ENCODE measurements around the gene EXOC3L1. TPM values are rescaled to one million over a fixed set of nuclear protein-coding genes. Genes with fewer than 3 reads are reported as not detected.

The EXOC3L1 gene
- total RNA-seq, 4 donors from 2014 or later = 0.20 to 2.3 (median 0.88) TPM

GRCh38 chr16:67202956-67203493, 13.1 kb upstream of the EXOC3L1 start:
- no peaks in the 10 kb centered on the region for H3K27me3 ChIP-seq

DNA sequence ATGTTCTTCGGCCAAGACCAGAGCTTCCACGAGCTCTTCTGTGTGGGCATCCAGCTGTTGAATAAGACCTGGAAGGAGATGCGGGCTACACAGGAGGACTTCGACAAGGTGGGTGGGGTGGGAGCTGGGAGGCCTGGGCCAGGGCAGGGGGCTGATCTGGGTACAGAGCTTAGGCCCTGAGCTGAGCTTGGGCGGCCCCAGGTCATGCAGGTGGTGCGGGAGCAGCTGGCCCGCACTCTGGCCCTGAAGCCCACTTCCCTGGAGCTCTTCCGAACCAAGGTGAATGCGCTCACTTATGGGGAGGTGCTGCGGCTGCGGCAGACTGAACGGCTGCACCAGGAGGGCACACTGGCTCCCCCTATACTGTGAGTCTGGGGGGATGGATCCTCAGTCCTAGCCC, 12.5 kb upstream of the EXOC3L1 start:
- in situ Hi-C loops (cut with MboI; ENCODE audit: low sequenced_read_pairs in 4 of 4) (no loop called here), intact Hi-C loops (cut with DNase I; ENCODE audit: low total_unique reads) (no loop called here)
- no peak for ATAC-seq
- TF ChIP-seq, protein P1, sequence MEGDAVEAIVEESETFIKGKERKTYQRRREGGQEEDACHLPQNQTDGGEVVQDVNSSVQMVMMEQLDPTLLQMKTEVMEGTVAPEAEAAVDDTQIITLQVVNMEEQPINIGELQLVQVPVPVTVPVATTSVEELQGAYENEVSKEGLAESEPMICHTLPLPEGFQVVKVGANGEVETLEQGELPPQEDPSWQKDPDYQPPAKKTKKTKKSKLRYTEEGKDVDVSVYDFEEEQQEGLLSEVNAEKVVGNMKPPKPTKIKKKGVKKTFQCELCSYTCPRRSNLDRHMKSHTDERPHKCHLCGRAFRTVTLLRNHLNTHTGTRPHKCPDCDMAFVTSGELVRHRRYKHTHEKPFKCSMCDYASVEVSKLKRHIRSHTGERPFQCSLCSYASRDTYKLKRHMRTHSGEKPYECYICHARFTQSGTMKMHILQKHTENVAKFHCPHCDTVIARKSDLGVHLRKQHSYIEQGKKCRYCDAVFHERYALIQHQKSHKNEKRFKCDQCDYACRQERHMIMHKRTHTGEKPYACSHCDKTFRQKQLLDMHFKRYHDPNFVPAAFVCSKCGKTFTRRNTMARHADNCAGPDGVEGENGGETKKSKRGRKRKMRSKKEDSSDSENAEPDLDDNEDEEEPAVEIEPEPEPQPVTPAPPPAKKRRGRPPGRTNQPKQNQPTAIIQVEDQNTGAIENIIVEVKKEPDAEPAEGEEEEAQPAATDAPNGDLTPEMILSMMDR (IDR thresholded peaks at IDR 0.05 in 4 of 5, conservative IDR thresholded peaks at IDR 0.05 in 1 of 5) = no peak
- TF ChIP-seq POLR2A (IDR thresholded peaks at IDR 0.05) = no peak
- Histone ChIP-seq H3K9me3 (no peaks in the 10 kb centered on the region), H3K27me3 (no peaks in the 10 kb centered on the region), H3K36me3 (peaks cover 0 to 23% of the 10 kb centered on the region in 2 donors), H3K4me1 (peaks cover 3 to 15% of the 10 kb centered on the region in 2 donors), H3K27ac (no peak overlapping the region), H3K4me3 (no peak overlapping the region)
- DNase-seq = no peak

More at GRCh38 chr16:67202956-67203493, 13.1 kb upstream of the EXOC3L1 start:
- intact Hi-C loops (cut with DNase I; ENCODE audit: low total_unique reads) (no loop called here), in situ Hi-C loops (cut with MboI; ENCODE audit: low sequenced_read_pairs in 4 of 4) (no loop called here)
- TF ChIP-seq, protein P1 (IDR thresholded peaks at IDR 0.05 in 4 of 5, conservative IDR thresholded peaks at IDR 0.05 in 1 of 5) = no peak
- TF ChIP-seq POLR2A (IDR thresholded peaks at IDR 0.05) = no peak
- Histone ChIP-seq H3K27ac (no peak overlapping the region), H3K36me3 (peaks cover 0 to 19% of the 10 kb centered on the region in 2 donors), H3K4me3 (no peak overlapping the region), H3K9me3 (no peaks in the 10 kb centered on the region), H3K4me1 (peaks cover 7 to 18% of the 10 kb centered on the region in 2 donors)
- DNase-seq = no peak
- ATAC-seq = no peak

GRCh38 chr16:67201411-67202345, 11.7 kb upstream of the EXOC3L1 start:
- in situ Hi-C loops (cut with MboI; ENCODE audit: low sequenced_read_pairs in 4 of 4) (no loop called here), intact Hi-C loops (cut with DNase I; ENCODE audit: low total_unique reads) (no loop called here)
- Histone ChIP-seq H3K36me3 (peaks cover 2 to 30% of the 10 kb centered on the region in 2 donors), H3K27me3 (no peaks in the 10 kb centered on the region), H3K4me3 (no peak overlapping the region), H3K4me1 (peaks cover 0 to 9% of the 10 kb centered on the region in 2 donors), H3K27ac (no peak overlapping the region), H3K9me3 (no peaks in the 10 kb centered on the region)
- TF ChIP-seq POLR2A (IDR thresholded peaks at IDR 0.05) = no peak
- TF ChIP-seq, protein P1 (IDR thresholded peaks at IDR 0.05 in 4 of 5, conservative IDR thresholded peaks at IDR 0.05 in 1 of 5) = no peak
- ATAC-seq = no peak
- no peak for DNase-seq

DNA sequence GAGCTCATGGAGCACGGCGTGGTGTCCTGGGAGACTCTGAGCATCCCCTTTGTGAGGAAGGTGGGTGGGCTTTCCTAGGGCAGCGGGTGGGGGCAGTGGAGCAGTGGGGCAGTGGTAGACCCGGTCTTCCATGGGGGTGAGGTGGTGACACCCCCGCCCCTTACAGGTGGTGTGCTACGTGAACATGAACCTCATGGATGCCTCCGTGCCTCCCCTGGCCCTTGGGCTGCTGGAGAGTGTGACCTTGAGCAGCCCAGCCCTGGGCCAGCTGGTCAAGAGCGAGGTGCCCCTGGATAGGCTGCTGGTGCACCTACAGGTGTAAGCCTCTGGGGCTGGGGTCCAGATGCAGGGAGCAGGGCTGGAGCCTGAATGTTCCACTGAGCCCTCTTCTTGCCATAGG, 10.6 kb upstream of the EXOC3L1 start:
- H3K4me1 ChIP-seq = peaks cover 0 to 9% of the 10 kb centered on the region in 2 donors
- DNase-seq (no peak), ATAC-seq (no peak)
- intact Hi-C loops (cut with DNase I; ENCODE audit: low total_unique reads) = no loop called here
- TF ChIP-seq, protein P1 (IDR thresholded peaks at IDR 0.05 in 4 of 5, conservative IDR thresholded peaks at IDR 0.05 in 1 of 5) = no peak
- no peak for TF ChIP-seq POLR2A (IDR thresholded peaks at IDR 0.05)
- H3K27ac ChIP-seq = no peak overlapping the region
- no peaks in the 10 kb centered on the region for H3K27me3 ChIP-seq
- peaks cover 3 to 42% of the 10 kb centered on the region in 2 donors for H3K36me3 ChIP-seq
- in situ Hi-C loops (cut with MboI; ENCODE audit: low sequenced_read_pairs in 4 of 4) = no loop called here
- H3K4me3 ChIP-seq = no peak overlapping the region
- no peaks in the 10 kb centered on the region for H3K9me3 ChIP-seq

Data from gastrocnemius medialis (tissue), 4 donors.